Measurements from ENCODE around the gene SORCS2.
"Not testable (repeated sequence)": the region's sequence is repeated elsewhere in the genome, so short reads cannot be mapped to it uniquely, and the experiment has no call there.

SORCS2 gene

GRCh38 chr4:7160951-7161440 is 31.3 kb upstream of the SORCS2 start:
- no peak for DNase-seq

- no peak for DNase-seq
Observed at GRCh38 chr4:7161721-7162214, 30.6 kb upstream of the SORCS2 start.

GRCh38 chr4:7165056-7165873 is 27.1 kb upstream of the SORCS2 start:
- DNase-seq: not testable (repeated sequence)

GRCh38 chr4:7165874-7166201 is 26.5 kb upstream of the SORCS2 start:
- no peak for DNase-seq

GRCh38 chr4:7166237-7166636 is 26.1 kb upstream of the SORCS2 start:
- DNase-seq: no peak

- no peak for DNase-seq
Observed at GRCh38 chr4:7166981-7167700, 25.2 kb upstream of the SORCS2 start.

- DNase-seq: no peak
Observed at GRCh38 chr4:7167706-7168105, 24.6 kb upstream of the SORCS2 start.

GRCh38 chr4:7168106-7168505 is 24.2 kb upstream of the SORCS2 start:
- no peak for DNase-seq

- no peak for DNase-seq
Observed at GRCh38 chr4:7169134-7169533, 23.2 kb upstream of the SORCS2 start.

GRCh38 chr4:7170012-7170411 is 22.3 kb upstream of the SORCS2 start:
- DNase-seq: no peak

- DNase-seq: no peak
Observed at GRCh38 chr4:7171191-7171900, 21.0 kb upstream of the SORCS2 start.

- no peak for DNase-seq
Observed at GRCh38 chr4:7172508-7172907, 19.8 kb upstream of the SORCS2 start.

GRCh38 chr4:7172946-7173345 is 19.4 kb upstream of the SORCS2 start:
- no peak for DNase-seq

- DNase-seq: no peak
Observed at GRCh38 chr4:7173841-7174449, 18.4 kb upstream of the SORCS2 start.

- no peak for DNase-seq
Observed at GRCh38 chr4:7179158-7179557, 13.2 kb upstream of the SORCS2 start.

GRCh38 chr4:7180938-7181337 is 11.4 kb upstream of the SORCS2 start:
- DNase-seq: no peak

- DNase-seq: no peak
Observed at GRCh38 chr4:7182616-7183015, 9.7 kb upstream of the SORCS2 start.

GRCh38 chr4:7183161-7183560 is 9.2 kb upstream of the SORCS2 start:
- no peak for DNase-seq

- DNase-seq: no peak
Observed at GRCh38 chr4:7183780-7184460, 8.4 kb upstream of the SORCS2 start.

- DNase-seq: no peak
Observed at GRCh38 chr4:7185487-7186030, 6.8 kb upstream of the SORCS2 start.

- DNase-seq: no peak
Observed at GRCh38 chr4:7186031-7186430, 6.3 kb upstream of the SORCS2 start.

GRCh38 chr4:7186516-7187167 is 5.7 kb upstream of the SORCS2 start:
- DNase-seq: no peak
